Stimulated activated CD4-positive, alpha-beta T cell treated with anti-CD3 and anti-CD28 coated beads, Interleukin-4, amount 100 ng/mL, for 4 hours (primary cell): Measurements from ENCODE around the gene MPI.

Source experiments
- DNase-seq, 2 experiments: peaks; one replicate each; pipeline ENCODE4 v3.0.0-alpha.2; 2020

The MPI gene

DNA sequence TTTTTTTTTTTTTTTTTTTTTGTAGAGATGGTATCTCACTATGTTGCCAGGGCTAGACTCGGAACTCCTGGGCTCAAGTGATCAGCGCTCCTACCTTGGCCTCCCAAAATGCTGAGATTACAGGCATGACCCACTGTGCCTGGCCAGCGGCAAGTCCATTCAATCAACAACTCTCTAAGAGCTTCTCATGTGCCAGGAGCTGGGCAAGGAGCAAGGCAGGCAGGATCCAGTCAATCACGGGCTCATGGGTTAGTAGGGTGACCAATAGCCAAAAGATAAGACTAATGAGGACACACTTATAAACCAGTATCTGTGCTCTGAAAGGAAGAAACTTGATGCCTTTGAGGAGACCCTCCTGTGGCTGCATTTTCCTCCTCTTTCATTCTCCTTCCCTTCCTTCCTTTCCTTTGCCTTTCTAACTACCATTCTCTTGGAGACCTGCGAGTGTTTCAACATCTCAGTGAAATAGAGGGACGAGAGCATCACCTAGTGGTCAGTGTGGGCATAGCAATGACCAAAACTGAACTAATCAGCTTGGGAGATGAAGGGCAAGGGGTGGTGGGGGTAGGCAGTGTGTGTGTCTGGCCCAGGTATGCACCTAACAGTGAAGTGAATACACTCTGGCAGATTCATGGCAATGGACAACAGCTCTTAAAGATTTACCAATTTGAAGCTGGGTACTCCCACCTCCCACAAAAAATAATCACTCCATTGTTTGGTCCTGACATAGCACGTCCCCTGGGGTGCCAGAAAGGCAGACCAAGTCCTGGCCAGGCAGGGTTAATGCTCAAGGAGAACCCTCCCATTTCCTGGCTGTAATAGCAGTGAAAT lies 60.5 kb downstream of the MPI start:
- DNase-seq, result peak; percentile 70 to 71

DNA sequence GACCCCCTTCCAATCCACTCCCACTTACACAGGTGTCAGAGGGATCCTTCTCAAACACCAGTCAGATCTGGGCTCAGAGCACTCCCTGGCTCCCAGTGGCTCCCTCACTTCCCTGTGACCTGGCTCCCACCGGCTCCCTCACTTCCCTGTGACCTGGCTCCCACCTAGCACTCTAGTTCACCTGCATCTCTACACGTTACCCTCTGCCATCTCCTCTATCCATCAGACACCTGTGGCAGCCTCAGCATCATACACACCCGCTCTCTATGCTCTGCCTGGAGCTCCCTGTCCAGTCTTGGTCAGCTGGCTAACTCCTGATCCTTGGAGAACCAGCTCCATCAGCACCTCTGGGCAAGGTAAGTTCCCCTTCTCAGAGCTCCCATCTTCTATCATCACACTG lies 61.2 kb downstream of the MPI start:
- DNase-seq, result no peak
